NCI-H146 treated with DMSO at 0.1 percent for 48 hours (cell line): Measurements from ENCODE around the gene NFIB.
A peak's percentile ranks its signal among the peaks of the same experiment; 100 is the strongest.

Source experiments
- DNase-seq: peaks from one replicate; lab custom pipeline; 2025; ENCODE audit not compliant: unreplicated experiment; lab: John Stamatoyannopoulos, UW

NFIB gene

GRCh38 chr9:14119694-14120514 lies 194.0 kb downstream of the NFIB start:
- no peak for DNase-seq

- no peak for DNase-seq
Observed at GRCh38 chr9:14112226-14112625, 201.7 kb downstream of the NFIB start.

- no peak for DNase-seq
Observed at GRCh38 chr9:14111696-14112095, 202.2 kb downstream of the NFIB start.

- DNase-seq, result peak; percentile 16
Observed at GRCh38 chr9:14107977-14108376, 206.0 kb downstream of the NFIB start.

GRCh38 chr9:14107495-14107894 lies 206.4 kb downstream of the NFIB start:
- no peak for DNase-seq

- peak; percentile 70 for DNase-seq
Observed at GRCh38 chr9:14106699-14107098, 207.2 kb downstream of the NFIB start.

GRCh38 chr9:14104496-14104895 lies 209.4 kb downstream of the NFIB start:
- no peak for DNase-seq

- DNase-seq, result no peak
Observed at GRCh38 chr9:14103115-14103514, 210.8 kb downstream of the NFIB start.

- DNase-seq, result no peak
Observed at GRCh38 chr9:14099737-14100136, 214.2 kb downstream of the NFIB start.

- no peak for DNase-seq
Observed at GRCh38 chr9:14098486-14099180, 215.3 kb downstream of the NFIB start.

- DNase-seq, result no peak
Observed at GRCh38 chr9:14097666-14098415, 216.1 kb downstream of the NFIB start.

- no peak for DNase-seq
Observed at GRCh38 chr9:14097215-14097614, 216.7 kb downstream of the NFIB start.

GRCh38 chr9:14096258-14096922 lies 217.6 kb downstream of the NFIB start:
- no peak for DNase-seq

GRCh38 chr9:14095277-14095676 lies 218.7 kb downstream of the NFIB start:
- DNase-seq, result no peak

GRCh38 chr9:14094491-14094890 lies 219.4 kb downstream of the NFIB start:
- DNase-seq, result no peak

- DNase-seq, result no peak
Observed at GRCh38 chr9:14092344-14092743, 221.6 kb downstream of the NFIB start.

GRCh38 chr9:14089051-14089803 lies 224.7 kb downstream of the NFIB start:
- no peak for DNase-seq

- no peak for DNase-seq
Observed at GRCh38 chr9:14087576-14087975, 226.4 kb downstream of the NFIB start.

- DNase-seq, result no peak
Observed at GRCh38 chr9:14086495-14086894, 227.4 kb downstream of the NFIB start.

- no peak for DNase-seq
Observed at GRCh38 chr9:14085810-14086209, 228.1 kb downstream of the NFIB start.
